Adipocyte (in vitro differentiated cells): ENCODE data around the gene CENPM.

Experiments
- DNase-seq: peaks from one replicate; pipeline ENCODE4 v3.0.0-alpha.2; 2015; ENCODE audit warnings: low read depth
- H3K27me3 ChIP-seq: replicated peaks from 2 replicates; pipeline ENCODE4 v1.7.0; 2013; ENCODE audit warnings: mild to moderate bottlenecking, low read length, moderate library complexity; ENCODE audit not compliant: control insufficient read depth, insufficient read depth
- H3K36me3 ChIP-seq: 2 replicates; pipeline ENCODE4 v1.7.0; 2013; ENCODE audit warnings: low read length, mild to moderate bottlenecking, moderate library complexity; ENCODE audit not compliant: control insufficient read depth, insufficient read depth, severe bottlenecking
- H3K4me1 ChIP-seq: 2 replicates; pipeline ENCODE4 v1.7.0; 2013; ENCODE audit warnings: mild to moderate bottlenecking, low read length, moderate library complexity; ENCODE audit not compliant: control insufficient read depth, insufficient read depth
- H3K4me3 ChIP-seq: 2 replicates; pipeline ENCODE4 v1.7.0; 2013; ENCODE audit warnings: mild to moderate bottlenecking, low read length, moderate library complexity
- H3K9ac ChIP-seq: 2 replicates; pipeline ENCODE4 v1.7.0; 2013; ENCODE audit warnings: mild to moderate bottlenecking, low read length, moderate library complexity
- H3K9me3 ChIP-seq: 2 replicates; pipeline ENCODE4 v1.7.0; 2013; ENCODE audit warnings: mild to moderate bottlenecking, low read length, moderate library complexity; ENCODE audit not compliant: control insufficient read depth

CENPM gene

DNA sequence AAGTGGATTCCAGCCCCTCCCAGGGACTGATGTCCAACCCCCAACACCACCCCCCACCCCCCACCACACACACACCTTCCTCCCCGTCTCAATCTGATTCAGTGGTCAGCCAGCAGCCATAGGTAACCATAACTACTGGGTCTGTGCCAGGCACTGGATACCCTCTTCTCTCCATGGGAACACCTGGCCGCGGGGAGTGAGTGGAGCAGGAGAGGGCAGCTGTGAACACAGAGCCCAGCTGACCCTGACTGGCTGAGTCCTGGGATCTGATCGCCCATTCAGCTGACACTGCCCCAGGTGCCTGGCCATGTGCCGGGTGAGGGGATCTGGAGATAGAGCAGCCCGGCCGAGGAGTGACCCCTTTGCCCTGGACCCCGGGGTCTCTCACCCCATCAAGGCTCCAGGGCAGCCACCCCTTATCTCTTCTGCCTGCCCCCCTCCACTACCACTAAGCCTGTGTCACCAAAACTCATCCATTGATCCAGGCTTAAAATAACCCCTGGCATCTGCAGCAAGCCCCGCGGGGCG lies 29.5 kb downstream of the CENPM start:
- no peak overlapping the region for H3K9ac ChIP-seq
- peaks cover 35% of the 10 kb centered on the region for H3K27me3 ChIP-seq
- H3K4me3 ChIP-seq, result no peak overlapping the region

DNA sequence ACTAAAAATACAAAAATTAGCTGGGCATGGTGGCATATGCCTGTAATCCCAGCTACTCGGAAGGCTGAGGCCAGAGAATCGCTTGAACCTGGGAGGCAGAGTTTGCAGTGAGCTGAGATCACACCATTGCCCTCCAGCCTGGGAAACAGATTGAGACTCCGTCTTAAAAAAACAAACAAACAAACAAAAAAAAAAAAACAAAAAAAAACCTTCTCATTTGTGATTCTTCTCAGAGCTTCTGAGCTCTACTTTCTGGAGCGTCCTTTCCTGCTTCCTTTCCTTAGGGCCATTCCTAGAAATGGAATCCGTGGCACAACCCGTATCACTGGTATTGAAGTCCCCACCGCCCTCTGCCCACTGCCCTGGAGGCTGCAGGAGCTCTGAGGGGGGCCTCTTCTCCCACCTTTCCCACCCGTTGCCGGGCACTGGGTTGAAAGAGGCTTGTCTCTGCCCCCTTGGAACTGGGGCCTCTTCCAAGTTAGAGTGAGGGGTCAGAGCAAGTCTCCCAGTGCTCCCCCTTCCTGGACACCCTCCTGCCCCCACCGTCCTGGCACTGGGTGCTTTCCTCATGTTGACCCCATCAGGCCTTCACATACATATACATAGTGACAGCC lies 30.1 kb downstream of the CENPM start:
- Histone ChIP-seq H3K9me3 (no peaks in the 10 kb centered on the region), H3K4me3 (no peak overlapping the region), H3K36me3 (no peaks in the 10 kb centered on the region), H3K9ac (no peak overlapping the region), H3K27me3 (peaks cover 41% of the 10 kb centered on the region), H3K4me1 (peaks cover 5% of the 10 kb centered on the region)
- DNase-seq, result no peak

More for the DNA sequence above, 29.5 kb downstream of the CENPM start:
- Histone ChIP-seq H3K4me1 (peaks cover 5% of the 10 kb centered on the region), H3K36me3 (no peaks in the 10 kb centered on the region), H3K9me3 (no peaks in the 10 kb centered on the region)
- no peak for DNase-seq

DNA sequence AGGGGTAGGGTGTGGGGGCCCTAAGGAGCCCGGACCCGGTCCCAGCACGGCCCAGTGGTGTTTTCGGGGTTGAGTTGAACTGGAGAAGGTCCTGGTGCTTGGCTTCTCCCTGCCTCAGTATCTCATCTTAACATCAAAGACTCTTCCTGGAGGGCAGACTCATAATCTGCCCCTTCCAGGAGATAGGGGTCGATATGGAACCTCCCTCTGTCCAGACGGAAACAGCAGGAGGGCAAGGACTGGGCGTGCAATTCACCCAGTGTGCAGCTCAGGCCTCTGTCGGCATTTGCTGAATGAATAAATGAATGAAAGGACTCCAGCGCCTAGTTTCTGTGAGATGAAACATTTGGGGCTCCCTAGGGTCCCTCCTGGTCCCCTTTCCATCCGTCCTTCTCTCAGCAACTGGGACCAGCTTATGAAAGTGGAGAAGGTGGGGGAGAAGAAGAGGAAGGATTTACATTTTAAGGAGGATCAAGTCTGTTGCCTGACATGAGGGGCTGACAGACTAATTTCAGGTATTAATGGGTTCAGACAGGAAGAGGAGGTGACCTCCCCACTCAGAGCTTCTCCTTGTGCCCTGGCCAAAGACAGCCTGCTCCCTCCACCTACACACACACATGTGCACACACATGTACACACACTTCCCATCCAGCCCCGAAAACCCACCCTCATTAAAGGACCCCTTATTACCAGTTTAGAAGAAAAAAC lies 31.0 kb downstream of the CENPM start:
- Histone ChIP-seq H3K36me3 (no peaks in the 10 kb centered on the region), H3K4me1 (peaks cover 5% of the 10 kb centered on the region), H3K4me3 (no peak overlapping the region), H3K9me3 (no peaks in the 10 kb centered on the region), H3K9ac (no peak overlapping the region), H3K27me3 (peaks cover 49% of the 10 kb centered on the region)
- no peak for DNase-seq

DNA sequence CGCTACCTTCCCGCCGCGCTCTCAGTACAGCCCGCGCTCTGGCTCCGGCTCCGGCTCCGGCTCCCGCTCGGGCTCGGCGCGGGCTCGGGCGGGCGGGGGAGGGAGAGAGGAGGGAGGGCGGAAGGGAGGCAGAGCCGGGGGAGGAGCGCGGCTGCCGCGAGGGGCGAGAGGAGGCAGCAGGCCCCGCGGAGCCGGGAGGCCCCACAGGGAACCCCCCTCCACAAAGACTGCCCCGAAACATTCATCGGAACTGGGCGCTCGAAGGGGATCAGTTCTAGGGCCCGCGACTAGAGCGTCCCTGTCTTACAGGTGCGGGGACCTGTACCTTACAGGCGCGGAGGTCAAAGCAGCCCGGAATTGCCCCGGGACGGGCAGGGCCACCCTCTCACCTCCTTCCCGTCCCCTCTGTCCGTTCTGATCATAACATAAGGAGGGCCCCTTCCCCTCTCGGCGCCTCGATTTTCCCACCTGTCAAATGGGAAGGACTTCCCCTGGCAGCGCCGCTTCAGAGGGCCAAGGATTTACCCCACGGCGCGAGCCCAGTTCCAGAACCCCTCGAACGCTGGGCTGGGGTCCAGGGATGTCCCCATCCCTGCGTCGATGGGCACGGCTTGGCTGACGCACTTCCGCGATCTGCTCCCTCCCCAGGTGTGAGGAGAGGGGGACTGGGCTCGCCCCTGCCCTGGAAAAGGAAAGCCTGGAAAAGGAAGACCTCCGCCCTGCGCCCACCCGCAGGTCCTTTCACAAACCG lies 31.7 kb downstream of the CENPM start, which contains the start of gene SHISA8:
TSS of gene SHISA8 (minus strand) at position 40 of the 751 bp plus-strand sequence. CDS start 407 bp downstream, outside the sequence.
- Histone ChIP-seq H3K9ac (no peak within 1 kb of the TSS), H3K4me1 (peaks cover 5% of the 10 kb centered on the region), H3K4me3 (no peak within 1 kb of the TSS), H3K36me3 (no peaks in the 10 kb centered on the region), H3K9me3 (no peaks in the 10 kb centered on the region), H3K27me3 (peaks cover 49% of the 10 kb centered on the region)
- DNase-seq, result peak; percentile 83

DNA sequence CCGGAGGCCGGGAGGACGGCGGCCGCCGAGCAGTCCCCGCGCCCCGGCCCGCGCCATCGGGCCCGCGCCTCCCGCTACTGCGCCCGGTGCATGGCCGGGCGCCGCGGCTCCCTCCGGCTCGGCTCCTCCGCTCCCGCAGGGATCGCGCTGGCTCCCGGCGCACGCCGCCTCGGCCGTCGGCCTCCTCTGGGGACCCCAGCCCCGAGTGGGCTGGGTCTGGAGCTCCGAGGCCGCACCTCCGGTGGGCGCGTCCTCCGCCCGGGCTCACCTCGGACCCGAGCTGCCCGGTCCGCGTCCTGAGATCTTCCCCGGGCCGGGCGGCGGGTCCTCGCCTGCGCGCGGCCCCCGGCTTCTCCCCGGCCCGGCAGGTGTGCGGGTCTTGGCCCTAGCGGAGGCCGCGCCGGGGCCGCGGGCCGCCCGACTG lies 32.3 kb downstream of the CENPM start:
- no peak for DNase-seq
- H3K4me3 ChIP-seq, result no peak overlapping the region
- H3K4me1 ChIP-seq, result peaks cover 5% of the 10 kb centered on the region
- peaks cover 49% of the 10 kb centered on the region for H3K27me3 ChIP-seq
- no peaks in the 10 kb centered on the region for H3K9me3 ChIP-seq
- no peaks in the 10 kb centered on the region for H3K36me3 ChIP-seq
- H3K9ac ChIP-seq, result no peak overlapping the region

DNA sequence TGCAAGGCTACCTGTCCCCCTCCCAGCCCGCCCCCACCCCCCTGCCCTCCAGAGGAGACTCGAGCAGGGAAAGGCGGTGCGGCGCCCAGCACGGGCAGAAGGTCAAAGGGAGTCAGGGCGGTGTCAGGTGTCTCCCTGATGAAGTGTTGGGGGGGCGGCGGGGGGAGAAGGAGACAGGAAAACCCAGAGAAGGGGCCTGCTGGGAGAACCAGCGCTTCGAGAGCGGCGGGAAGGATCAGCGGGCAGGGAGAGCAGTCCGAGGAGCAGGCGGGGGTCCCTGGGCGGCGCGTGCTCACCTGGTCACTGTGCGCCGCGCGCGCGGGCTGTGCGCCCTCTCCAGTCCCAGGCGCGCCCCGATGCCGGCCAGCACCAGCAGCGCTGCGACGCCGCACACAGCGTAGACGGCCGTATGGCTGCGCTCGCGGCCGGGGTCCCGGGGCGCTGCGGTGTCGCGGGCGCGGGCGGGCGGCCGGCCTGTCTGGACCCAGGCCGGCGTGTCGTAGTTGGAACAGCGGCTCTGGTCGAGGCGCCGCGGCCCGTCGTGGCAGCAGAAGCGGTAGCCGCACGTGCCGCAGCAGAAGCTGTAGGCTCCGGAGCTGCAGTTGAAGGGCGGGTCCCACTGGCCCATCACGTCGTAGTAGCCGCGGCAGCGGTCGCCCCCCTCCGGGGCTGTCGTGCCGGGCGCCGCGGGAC lies 33.0 kb downstream of the CENPM start:
- Histone ChIP-seq H3K4me1 (no peaks in the 10 kb centered on the region), H3K27me3 (peaks cover 49% of the 10 kb centered on the region), H3K36me3 (no peaks in the 10 kb centered on the region), H3K9ac (no peak overlapping the region), H3K4me3 (no peak overlapping the region), H3K9me3 (no peaks in the 10 kb centered on the region)
- DNase-seq, result peak; percentile 11

DNA sequence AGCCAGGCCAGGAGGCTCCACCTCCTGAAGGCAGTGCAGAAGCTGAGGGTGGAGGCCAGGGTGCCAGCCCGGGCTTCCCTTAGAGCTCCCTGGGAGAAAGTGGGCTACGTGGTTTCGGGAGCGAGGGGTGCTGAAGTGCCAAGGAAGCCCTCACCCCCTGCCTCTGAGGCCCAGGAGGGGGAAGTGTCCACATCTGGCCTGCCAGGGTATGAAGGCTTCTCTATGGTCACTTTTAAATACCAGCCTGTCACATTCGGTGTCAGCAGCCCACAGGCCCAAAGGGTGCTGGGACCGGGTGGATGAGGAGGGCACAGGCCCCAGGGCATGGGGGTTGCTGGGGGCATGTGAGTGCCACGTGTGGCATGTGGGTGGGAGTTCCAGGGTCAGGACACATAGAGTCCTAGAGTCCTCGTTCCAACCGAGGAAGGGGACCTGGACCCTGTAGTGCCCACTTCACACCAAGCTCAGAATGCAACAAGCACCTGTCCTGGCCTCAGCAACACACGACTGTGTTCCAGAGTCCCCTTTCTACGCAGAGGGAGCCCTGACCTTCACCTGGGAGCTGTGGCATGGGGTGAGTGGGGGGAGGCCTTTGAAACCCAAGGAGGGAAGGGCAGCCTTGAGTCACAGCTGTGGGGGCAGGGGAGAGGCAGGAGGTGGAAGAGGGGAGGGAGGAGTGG lies 33.8 kb downstream of the CENPM start:
- no peaks in the 10 kb centered on the region for H3K36me3 ChIP-seq
- no peaks in the 10 kb centered on the region for H3K9me3 ChIP-seq
- no peak overlapping the region for H3K4me3 ChIP-seq
- peaks cover 49% of the 10 kb centered on the region for H3K27me3 ChIP-seq
- H3K4me1 ChIP-seq, result no peaks in the 10 kb centered on the region
- H3K9ac ChIP-seq, result no peak overlapping the region
- no peak for DNase-seq

DNA sequence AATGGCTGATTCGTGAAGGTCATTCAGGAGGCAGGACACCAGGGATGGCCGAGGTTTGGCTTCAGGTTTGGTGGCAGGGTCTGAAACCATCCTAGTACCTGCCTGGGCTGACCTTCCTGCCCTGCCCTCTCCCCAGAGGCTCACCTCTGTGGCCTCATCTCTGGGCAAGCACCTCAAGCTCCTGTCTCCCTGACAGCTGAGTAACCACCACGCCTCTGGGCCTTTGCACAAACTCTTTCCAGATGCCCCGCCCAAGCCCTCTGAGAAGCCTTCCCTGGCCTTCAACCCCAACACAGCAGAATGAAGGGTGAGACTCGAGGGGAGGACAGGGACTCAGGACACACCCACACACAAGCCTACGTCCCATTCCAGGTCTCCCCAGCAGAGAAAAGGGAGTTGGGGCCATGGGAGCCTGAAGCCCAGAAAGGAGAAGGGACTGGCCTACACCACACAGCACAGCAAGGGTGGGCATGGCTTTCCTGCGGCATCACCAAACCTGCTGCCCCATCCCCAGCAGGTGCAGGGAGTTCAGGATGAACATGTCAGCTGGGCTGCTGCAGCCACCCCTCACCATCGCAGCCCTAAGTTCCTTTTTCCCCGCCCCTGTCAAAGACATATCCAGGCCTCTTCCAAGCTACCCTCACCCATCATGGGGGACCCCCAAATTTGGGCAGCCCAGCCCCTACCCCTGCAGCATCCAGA lies 34.5 kb downstream of the CENPM start:
- Histone ChIP-seq H3K4me3 (no peak overlapping the region), H3K27me3 (peaks cover 42% of the 10 kb centered on the region), H3K36me3 (no peaks in the 10 kb centered on the region), H3K9me3 (no peaks in the 10 kb centered on the region), H3K9ac (no peak overlapping the region), H3K4me1 (no peaks in the 10 kb centered on the region)
- no peak for DNase-seq

DNA sequence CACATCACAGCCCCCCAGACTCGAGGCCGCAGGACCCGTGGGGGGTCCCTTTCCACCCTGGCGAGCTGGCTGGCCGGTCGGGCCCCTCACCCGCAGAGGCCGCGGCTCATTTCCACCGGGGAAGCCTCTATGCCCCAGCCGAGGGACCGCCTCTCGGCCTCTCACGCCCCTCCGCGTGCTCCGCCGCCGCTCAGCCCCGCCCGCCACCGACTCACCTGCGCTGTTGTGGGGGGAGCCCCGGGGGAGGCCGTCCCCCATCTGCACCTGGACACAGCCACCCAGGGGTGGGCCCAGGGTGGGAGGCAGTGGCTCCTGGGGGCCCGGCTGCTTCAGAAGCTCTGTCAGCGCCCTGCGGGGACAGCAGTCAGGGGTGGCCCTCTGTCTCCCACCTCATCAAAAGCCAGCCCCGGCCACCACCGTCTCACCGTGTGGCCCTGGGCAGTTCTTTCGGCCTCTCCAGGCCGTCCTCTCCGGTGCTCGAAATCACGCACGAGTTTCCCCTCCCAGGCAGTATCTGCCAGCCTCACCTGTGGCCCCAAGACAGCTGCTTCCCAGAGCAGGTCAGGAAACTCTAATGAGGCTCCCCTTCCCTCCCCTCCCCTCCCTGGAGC lies 35.8 kb downstream of the CENPM start:
- DNase-seq, result no peak
- Histone ChIP-seq H3K4me1 (no peaks in the 10 kb centered on the region), H3K4me3 (no peak overlapping the region), H3K36me3 (peaks cover 6% of the 10 kb centered on the region), H3K9ac (no peak overlapping the region), H3K9me3 (no peaks in the 10 kb centered on the region), H3K27me3 (peaks cover 34% of the 10 kb centered on the region)
